ENCODE measurements around the gene SCNN1G.

DNA sequence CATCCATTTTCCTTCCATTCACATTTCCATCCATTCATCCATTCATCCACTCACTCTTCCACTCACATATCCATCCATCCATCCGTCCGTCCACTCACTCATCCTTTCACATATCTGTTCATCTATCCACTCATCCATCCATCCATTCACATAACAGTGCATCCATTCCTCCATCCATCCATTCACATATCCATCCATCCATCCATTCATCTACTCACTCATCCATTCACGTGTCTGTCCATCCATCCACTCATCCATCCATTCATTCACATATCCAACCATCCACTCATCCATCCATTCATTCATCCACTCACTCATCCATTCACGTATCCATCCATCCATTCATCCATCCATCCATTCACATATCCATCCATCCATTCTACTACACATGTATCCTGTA is 42.6 kb downstream of the SCNN1G start:
- no peak for TF ChIP-seq POLR2A (IDR thresholded peaks at IDR 0.05; ENCODE audit: low read depth)
- no peak for TF ChIP-seq POLR2AphosphoS5 (IDR thresholded peaks at IDR 0.05)
- TF ChIP-seq, protein P1, sequence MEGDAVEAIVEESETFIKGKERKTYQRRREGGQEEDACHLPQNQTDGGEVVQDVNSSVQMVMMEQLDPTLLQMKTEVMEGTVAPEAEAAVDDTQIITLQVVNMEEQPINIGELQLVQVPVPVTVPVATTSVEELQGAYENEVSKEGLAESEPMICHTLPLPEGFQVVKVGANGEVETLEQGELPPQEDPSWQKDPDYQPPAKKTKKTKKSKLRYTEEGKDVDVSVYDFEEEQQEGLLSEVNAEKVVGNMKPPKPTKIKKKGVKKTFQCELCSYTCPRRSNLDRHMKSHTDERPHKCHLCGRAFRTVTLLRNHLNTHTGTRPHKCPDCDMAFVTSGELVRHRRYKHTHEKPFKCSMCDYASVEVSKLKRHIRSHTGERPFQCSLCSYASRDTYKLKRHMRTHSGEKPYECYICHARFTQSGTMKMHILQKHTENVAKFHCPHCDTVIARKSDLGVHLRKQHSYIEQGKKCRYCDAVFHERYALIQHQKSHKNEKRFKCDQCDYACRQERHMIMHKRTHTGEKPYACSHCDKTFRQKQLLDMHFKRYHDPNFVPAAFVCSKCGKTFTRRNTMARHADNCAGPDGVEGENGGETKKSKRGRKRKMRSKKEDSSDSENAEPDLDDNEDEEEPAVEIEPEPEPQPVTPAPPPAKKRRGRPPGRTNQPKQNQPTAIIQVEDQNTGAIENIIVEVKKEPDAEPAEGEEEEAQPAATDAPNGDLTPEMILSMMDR (IDR thresholded peaks at IDR 0.05), result no peak
- no peak for TF ChIP-seq EP300 (IDR thresholded peaks at IDR 0.05)

All from esophagus muscularis mucosa (tissue), 4 donors.